ENCODE measurements around the gene CTIF.

DNA sequence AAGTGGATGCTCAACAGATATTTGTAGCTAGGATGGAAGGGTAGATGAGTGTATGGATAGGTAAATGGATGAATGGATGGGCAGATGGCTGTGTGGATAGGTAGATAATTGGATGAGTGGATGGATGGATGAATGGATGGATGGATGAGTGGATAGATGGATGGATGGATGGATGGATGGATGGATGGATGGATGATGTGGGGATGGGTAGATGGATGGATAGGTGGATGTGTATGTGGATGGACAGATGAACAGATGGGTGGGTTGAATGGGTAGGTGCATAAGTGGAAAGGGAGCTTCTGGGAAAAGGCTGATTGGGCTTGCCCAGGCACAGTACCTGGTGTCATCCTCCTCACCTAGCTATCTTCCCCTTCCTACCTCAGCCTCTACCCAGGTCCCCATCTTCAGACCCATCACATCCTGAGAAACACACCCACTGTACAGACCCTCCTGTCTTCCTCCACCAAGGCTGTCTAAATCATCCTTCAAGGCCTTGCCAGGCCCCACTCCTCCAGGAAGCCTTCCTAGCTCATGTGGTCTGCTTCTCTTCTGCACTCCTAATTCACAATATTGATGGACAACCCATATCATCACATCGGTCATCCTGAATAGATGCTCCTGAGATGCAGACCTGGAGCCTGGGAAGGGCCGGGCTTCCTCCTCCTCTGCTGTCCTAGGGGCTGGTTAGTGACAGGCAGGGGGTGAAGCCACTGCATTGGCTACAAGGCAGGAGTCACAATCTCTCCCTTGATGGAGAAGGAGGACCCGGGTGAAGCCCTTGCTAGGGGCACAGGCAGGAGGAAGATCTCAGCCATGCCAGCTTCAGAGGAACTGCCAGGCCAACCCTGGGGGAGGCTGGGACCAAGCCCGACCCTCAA, 362.6 kb downstream of the CTIF start:
- TF ChIP-seq, protein P1, sequence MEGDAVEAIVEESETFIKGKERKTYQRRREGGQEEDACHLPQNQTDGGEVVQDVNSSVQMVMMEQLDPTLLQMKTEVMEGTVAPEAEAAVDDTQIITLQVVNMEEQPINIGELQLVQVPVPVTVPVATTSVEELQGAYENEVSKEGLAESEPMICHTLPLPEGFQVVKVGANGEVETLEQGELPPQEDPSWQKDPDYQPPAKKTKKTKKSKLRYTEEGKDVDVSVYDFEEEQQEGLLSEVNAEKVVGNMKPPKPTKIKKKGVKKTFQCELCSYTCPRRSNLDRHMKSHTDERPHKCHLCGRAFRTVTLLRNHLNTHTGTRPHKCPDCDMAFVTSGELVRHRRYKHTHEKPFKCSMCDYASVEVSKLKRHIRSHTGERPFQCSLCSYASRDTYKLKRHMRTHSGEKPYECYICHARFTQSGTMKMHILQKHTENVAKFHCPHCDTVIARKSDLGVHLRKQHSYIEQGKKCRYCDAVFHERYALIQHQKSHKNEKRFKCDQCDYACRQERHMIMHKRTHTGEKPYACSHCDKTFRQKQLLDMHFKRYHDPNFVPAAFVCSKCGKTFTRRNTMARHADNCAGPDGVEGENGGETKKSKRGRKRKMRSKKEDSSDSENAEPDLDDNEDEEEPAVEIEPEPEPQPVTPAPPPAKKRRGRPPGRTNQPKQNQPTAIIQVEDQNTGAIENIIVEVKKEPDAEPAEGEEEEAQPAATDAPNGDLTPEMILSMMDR (IDR thresholded peaks at IDR 0.05), result no peak
- TF ChIP-seq EP300 (IDR thresholded peaks at IDR 0.05; ENCODE audit: low read depth) (no peak), POLR2A (IDR thresholded peaks at IDR 0.05) (no peak)

All from transverse colon (tissue), 3 donors.